ENCODE data around the gene CELF2.

CELF2 gene

DNA sequence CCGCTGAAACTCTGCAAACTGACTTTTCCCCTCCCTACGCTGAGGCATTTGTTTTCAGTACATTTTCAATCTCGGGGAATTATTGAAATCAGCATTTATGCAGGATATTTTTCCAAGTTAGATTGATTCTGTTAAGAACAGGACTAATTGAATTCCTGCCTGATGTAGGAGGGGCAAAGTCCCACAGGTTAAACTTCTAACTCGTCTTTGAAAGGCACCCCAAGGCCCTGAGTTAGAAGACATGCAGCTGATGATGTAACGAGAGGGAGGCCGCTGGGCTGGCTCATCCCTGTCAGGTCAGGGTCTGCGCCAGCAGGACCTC is 253.1 kb downstream of the CELF2 start:
- TF ChIP-seq, protein P1, sequence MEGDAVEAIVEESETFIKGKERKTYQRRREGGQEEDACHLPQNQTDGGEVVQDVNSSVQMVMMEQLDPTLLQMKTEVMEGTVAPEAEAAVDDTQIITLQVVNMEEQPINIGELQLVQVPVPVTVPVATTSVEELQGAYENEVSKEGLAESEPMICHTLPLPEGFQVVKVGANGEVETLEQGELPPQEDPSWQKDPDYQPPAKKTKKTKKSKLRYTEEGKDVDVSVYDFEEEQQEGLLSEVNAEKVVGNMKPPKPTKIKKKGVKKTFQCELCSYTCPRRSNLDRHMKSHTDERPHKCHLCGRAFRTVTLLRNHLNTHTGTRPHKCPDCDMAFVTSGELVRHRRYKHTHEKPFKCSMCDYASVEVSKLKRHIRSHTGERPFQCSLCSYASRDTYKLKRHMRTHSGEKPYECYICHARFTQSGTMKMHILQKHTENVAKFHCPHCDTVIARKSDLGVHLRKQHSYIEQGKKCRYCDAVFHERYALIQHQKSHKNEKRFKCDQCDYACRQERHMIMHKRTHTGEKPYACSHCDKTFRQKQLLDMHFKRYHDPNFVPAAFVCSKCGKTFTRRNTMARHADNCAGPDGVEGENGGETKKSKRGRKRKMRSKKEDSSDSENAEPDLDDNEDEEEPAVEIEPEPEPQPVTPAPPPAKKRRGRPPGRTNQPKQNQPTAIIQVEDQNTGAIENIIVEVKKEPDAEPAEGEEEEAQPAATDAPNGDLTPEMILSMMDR (IDR thresholded peaks at IDR 0.05; ENCODE audit: low read depth, low read length, missing control alignments): no peak
- in situ Hi-C loops (cut with HindIII; ENCODE audit: low sequenced_read_pairs): no loop called here
- H3K4me3 ChIP-seq (ENCODE audit: low read depth, low read length): no peak overlapping the region
- DNase-seq (ENCODE audit: low read depth): no peak

DNA sequence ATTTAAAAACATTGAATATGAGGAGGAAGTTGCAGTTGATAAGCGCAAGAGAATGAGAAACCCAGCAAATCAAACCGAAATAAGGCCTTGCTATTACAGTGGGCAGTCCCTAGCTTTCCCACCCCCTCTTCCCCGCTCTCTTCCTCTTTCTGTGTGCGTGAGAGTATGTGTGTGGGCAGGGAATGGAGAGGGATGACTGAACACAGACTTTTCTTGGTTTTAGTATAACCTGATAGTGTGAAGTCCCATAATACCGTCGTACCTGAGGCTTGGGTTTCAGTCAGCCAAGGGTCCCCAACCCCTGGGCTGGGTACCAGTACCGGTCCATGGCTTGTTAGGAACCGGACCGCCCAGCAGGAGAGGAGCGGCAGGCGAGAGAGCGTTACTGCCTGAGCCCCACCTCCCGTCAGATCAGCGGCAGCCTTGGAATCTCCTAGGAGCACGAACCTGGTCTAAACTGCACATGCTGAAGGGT is 255.3 kb downstream of the CELF2 start:
- TF ChIP-seq, protein P1 (IDR thresholded peaks at IDR 0.05; ENCODE audit: low read depth, low read length, missing control alignments): no peak
- in situ Hi-C loops (cut with HindIII; ENCODE audit: low sequenced_read_pairs): no loop called here
- DNase-seq (ENCODE audit: low read depth): no peak
- no peak overlapping the region for H3K4me3 ChIP-seq (ENCODE audit: low read depth, low read length)

DNA sequence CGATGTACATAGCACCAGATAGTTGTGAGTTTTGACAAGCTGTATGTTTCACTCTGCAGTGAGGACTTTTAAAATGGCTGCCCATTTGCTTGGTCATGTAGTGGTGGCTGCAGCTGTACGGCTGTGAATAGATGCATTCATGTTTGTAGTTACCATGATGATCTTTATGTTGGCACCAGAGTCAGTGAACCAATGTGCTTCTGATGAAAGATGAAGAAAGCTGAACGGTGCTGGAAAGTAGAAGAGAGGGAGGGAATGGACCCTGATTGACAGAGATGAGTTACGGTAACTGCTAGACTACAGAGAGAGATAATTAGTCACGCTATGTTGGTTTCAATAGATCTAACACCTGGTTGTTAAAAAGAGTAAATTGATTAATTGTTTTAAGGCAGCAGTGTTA is 256.8 kb downstream of the CELF2 start:
- no peak for DNase-seq (ENCODE audit: low read depth)
- TF ChIP-seq, protein P1 (IDR thresholded peaks at IDR 0.05; ENCODE audit: low read depth, low read length, missing control alignments): no peak
- in situ Hi-C loops (cut with HindIII; ENCODE audit: low sequenced_read_pairs): no loop called here
- H3K4me3 ChIP-seq (ENCODE audit: low read depth, low read length): no peak overlapping the region

DNA sequence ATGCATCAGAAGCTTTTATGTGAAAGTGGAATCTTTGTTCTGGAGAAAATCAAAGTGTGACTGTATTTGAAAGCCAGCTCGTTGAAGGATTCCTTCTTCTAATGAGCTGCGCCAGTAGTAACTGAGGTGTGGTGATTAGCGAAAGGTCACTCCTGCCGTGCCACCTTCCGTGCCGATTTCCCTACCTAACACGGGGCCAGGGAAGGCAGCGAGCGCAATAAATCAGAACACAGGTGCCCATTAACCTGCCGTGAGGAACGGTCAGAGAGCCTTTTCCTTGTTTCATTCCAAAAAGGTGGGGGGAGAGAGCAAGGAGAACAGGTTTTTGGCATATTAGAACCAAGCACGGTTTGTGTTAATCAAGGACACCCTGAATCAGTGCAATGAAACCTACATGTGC is 258.0 kb downstream of the CELF2 start:
- in situ Hi-C loops (cut with HindIII; ENCODE audit: low sequenced_read_pairs): no loop called here
- TF ChIP-seq, protein P1 (IDR thresholded peaks at IDR 0.05; ENCODE audit: low read depth, low read length, missing control alignments): no peak
- DNase-seq (ENCODE audit: low read depth): no peak
- no peak overlapping the region for H3K4me3 ChIP-seq (ENCODE audit: low read depth, low read length)

DNA sequence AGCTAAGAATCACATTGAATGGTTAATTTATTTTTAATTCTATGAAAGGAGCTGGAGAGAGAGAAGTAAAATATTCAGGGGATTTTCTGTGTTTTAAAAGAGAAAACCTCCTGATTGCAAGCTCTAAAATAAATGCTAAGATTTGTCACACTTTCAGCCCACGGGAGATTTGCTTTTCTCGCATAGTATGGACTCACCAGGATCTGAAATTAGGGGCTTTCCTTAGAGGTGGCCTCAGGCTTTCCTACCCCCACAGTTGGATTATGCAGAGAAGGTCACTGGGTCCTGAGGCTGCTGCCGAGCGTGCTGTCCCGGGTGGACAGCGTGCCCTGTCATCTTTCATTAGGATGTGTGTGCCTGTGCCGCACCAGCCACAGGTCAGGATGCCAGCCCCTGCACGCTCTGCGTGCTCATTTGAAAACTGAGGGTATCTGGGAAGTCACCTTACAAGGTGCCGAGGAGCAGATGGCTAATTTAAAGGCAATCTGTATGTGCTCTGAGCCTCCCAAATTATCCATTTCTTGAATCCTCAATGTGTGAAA is 258.8 kb downstream of the CELF2 start:
- H3K4me3 ChIP-seq (ENCODE audit: low read depth, low read length): no peak overlapping the region
- DNase-seq (ENCODE audit: low read depth): no peak
- TF ChIP-seq, protein P1 (IDR thresholded peaks at IDR 0.05; ENCODE audit: low read depth, low read length, missing control alignments): no peak
- in situ Hi-C loops (cut with HindIII; ENCODE audit: low sequenced_read_pairs): no loop called here

DNA sequence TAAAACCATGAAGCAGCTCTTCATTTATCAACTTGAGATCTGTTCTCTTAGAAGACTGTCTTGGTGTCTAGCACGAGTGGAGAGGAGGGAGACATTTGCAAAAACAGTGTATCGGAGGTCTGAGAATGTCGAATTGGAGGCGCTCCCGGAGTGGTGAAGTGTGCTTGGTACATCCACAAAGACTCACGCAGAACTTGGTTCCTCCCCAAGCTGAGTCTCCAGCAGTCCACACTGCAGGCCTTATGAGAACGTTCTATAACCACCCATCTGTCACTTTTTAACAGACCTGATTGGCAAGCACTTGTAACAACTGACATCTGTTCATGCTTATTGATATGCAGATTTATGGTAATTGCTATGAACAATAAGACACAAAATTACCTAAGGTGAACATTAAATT is 261.6 kb downstream of the CELF2 start:
- in situ Hi-C loops (cut with HindIII; ENCODE audit: low sequenced_read_pairs): no loop called here
- H3K4me3 ChIP-seq (ENCODE audit: low read depth, low read length): no peak overlapping the region
- TF ChIP-seq, protein P1 (IDR thresholded peaks at IDR 0.05; ENCODE audit: low read depth, low read length, missing control alignments): no peak

More for the DNA sequence above, 261.6 kb downstream of the CELF2 start:
- no peak for DNase-seq (ENCODE audit: low read depth)
